AG04449 (cell line): Measurements from ENCODE around the gene SPAG6.

Experiments
- CTCF ChIA-PET: fragments of 350-600 bp; formaldehyde crosslinking; extraction: SDS; loops from one replicate; lab custom pipeline; 2021; ENCODE audit warnings: antibody characterized with exemption; lab: Yijun Ruan, JAX
- POLR2A ChIA-PET: fragments of 400-600, 350-600 bp; formaldehyde crosslinking; extraction: SDS; loops from one replicate; lab custom pipeline; 2020; ENCODE audit warnings: antibody characterized with exemption, inconsistent platforms; lab: Yijun Ruan, JAX
- DNase-seq: peaks from one replicate; pipeline ENCODE4 v3.0.0-alpha.2; 2010; ENCODE audit warnings: low read depth, low spot score
- H3K4me3 ChIP-seq: 2 replicates; pipeline ENCODE4 v1.5.1; 2011; ENCODE audit warnings: low read depth, mild to moderate bottlenecking, control low read depth, low read length
- TF ChIP-seq, protein P1 (sequence below): IDR thresholded peaks from one replicate; pipeline ENCODE4 v1.5.1; 2011; ENCODE audit warnings: mild to moderate bottlenecking, moderate library complexity, low read length, control low read depth, inconsistent platforms; ENCODE audit not compliant: insufficient read depth; ENCODE audit errors: missing control alignments

The SPAG6 gene

DNA sequence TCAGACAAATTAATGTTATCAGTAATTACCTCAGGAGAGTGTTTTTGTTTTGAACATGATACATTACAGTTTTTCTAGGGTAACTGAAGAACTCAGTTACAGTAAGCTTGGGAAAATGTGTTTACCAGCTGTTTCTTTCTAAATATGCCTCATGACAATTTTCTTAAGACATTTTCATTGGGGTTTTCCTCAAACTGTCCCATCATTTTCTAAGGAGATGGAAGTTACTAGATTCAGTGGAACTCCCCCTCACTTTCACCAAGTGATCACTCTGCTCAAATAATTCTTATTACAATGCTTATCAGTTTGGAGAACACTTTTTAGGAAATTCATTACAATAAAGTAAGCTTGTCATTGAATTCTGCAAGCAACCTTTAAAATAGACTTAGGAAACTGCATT, 6.4 kb upstream of the SPAG6 start:
- no peak for DNase-seq
- H3K4me3 ChIP-seq = no peak overlapping the region
- ChIA-PET CTCF (interaction anchor here (0.7 to 1.5 kb wide), 5 partner anchors 13 to 91 kb away, joined by 3 to 4 read pairs (median 3); partner anchors contain the start of gene COMMD3), POLR2A (no interaction called here)
- TF ChIP-seq, protein P1, sequence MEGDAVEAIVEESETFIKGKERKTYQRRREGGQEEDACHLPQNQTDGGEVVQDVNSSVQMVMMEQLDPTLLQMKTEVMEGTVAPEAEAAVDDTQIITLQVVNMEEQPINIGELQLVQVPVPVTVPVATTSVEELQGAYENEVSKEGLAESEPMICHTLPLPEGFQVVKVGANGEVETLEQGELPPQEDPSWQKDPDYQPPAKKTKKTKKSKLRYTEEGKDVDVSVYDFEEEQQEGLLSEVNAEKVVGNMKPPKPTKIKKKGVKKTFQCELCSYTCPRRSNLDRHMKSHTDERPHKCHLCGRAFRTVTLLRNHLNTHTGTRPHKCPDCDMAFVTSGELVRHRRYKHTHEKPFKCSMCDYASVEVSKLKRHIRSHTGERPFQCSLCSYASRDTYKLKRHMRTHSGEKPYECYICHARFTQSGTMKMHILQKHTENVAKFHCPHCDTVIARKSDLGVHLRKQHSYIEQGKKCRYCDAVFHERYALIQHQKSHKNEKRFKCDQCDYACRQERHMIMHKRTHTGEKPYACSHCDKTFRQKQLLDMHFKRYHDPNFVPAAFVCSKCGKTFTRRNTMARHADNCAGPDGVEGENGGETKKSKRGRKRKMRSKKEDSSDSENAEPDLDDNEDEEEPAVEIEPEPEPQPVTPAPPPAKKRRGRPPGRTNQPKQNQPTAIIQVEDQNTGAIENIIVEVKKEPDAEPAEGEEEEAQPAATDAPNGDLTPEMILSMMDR = no peak

GRCh38 chr10:22339761-22340328, 5.5 kb upstream of the SPAG6 start:
- ChIA-PET POLR2A (interaction anchor here (0.6 to 1.7 kb wide), 7 partner anchors 8 to 98 kb away, joined by 3 to 11 read pairs (median 3); partner anchors contain the start of genes BMI1 and COMMD3), CTCF (interaction anchor here (0.6 to 1.2 kb wide), 3 partner anchors 23 to 90 kb away, joined by 3 read pairs; no protein-coding TSS in a partner anchor)
- TF ChIP-seq, protein P1 = no peak
- H3K4me3 ChIP-seq = peak overlapping the region; percentile 73
- DNase-seq = no peak

DNA sequence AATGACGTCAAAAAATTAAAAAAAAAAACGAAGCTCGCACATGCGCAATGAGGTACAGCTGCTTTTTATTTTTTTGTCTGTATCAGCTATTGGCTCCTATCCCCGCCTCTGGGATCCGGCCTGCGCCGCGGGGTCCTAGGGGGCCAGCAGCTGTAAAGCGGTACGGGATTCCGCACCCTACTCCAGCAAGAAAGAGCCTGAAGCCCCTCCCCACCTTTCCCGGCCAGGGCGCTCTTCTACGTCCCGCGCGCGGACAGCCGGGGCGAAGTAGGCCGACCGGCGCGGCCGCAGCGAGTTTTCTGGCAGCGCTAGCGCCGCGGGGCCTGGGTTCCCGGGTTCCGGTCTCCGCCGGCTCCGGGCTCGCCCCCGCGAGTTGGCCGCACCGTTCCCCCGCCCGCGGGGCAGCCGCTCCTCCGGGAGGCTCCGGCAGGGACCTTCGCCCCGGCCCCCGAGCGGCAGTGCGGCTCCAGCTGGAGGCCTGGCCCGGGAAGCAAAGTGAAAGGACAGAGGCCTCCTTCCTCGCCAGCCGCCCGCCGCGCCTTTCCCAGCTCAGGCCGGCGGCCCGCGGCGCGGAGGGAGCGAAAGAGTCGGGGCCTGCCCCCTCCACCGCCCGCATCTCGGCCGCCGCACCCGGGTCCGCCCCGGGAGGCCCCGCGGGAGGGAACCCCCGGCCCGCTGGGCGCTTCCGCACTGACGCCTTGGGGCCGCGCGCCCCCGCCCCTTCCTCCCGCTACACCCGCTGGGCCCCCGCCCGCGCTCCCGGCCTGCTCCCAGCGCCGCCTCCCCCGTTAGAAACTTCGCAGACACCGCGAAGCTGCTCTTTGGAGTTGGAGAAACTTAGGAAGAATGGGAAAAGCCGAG, 4.7 kb upstream of the SPAG6 start:
- TF ChIP-seq, protein P1 = no peak
- CTCF ChIA-PET = interaction anchor here (0.7 to 3.0 kb wide), 3 partner anchors 24 to 648 kb away, joined by 3 to 9 read pairs (median 3); no protein-coding TSS in a partner anchor
- peak overlapping the region; percentile 73 for H3K4me3 ChIP-seq
- POLR2A ChIA-PET = interaction anchor here (0.6 to 1.7 kb wide), 8 partner anchors 9 to 98 kb away, joined by 3 to 11 read pairs (median 3); partner anchors contain the start of genes BMI1 and COMMD3
- DNase-seq = no peak

DNA sequence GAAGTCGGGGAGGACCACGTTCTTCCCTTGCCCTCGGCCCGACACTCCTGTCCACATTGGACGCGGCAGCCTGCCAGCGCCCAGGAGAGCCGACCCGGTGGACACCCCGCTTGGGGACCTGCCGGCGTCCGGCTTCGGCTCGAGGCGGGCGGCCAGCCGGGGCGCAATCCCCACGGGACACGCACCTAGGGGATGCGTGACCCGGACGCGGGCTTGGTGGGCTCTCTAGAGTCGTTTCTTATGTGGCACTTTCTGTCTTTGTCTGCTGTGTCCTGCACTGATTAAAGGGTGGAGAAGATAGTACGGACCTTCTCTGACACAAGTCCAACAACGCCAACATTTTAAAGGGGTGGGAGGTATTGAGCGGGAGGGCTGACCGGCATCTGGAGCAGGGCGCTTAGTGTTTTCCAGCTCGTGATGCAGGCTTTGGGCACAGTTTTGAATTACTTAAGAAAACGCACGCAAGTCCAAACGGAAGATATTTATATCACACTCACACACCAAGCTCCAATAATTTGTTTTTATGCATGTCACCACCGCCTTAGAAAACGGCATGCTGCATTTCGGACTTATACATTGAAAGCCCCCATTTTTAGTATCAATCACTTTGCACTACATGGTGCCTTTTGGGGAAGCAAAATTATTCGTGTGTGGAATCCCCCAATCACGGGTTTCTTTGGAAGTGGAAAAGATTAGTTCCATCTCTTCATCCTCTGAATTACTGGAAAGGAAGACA, 3.9 kb upstream of the SPAG6 start:
- H3K4me3 ChIP-seq = peak overlapping the region; percentile 73
- no peak for DNase-seq
- ChIA-PET CTCF (interaction anchor here (0.6 to 3.0 kb wide), 2 partner anchors 9 to 648 kb away, joined by 3 to 9 read pairs; no protein-coding TSS in a partner anchor), POLR2A (interaction anchor here (0.6 to 1.7 kb wide), 4 partner anchors 25 to 97 kb away, joined by 3 to 11 read pairs (median 5); partner anchors contain the start of gene COMMD3)
- TF ChIP-seq, protein P1 = no peak

DNA sequence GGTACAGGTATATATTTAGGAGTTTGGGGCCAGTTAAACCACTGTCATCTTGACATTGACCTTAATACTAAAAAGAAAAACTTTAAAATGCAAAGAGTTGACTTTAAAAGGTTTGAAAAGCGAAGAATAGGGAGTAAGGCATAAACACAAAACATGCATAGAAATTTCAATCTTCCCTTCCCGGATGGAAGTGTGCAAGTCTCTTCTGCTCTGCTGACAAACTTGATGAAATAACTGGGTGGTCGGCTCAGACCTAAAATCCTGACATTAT, 3.4 kb upstream of the SPAG6 start:
- no peak for DNase-seq
- H3K4me3 ChIP-seq = no peak overlapping the region
- ChIA-PET CTCF (interaction anchor here (0.6 to 3.0 kb wide), 2 partner anchors 9 to 647 kb away, joined by 3 to 9 read pairs; no protein-coding TSS in a partner anchor), POLR2A (no interaction called here)
- TF ChIP-seq, protein P1 = no peak
